Epidermal melanocyte (primary cell): ENCODE data around the gene NOS3.
A peak's percentile ranks its signal among the peaks of the same experiment; 100 is the strongest.

ENCODE experiments used
- DNase-seq: peaks from one replicate; pipeline ENCODE4 v3.0.0; 2011; ENCODE audit warnings: low spot score; ENCODE audit not compliant: insufficient read length

Gene NOS3

GRCh38 chr7:150979713-150980390 lies 11.0 kb upstream of the NOS3 start:
- DNase-seq, result no peak

GRCh38 chr7:150980663-150981062 lies 10.2 kb upstream of the NOS3 start:
- DNase-seq, result no peak

GRCh38 chr7:150981644-150982043 lies 9.2 kb upstream of the NOS3 start:
- no peak for DNase-seq

- DNase-seq, result no peak
Measured at GRCh38 chr7:150982351-150982750, 8.5 kb upstream of the NOS3 start.

- no peak for DNase-seq
Measured at GRCh38 chr7:150983893-150984368, 6.9 kb upstream of the NOS3 start.

GRCh38 chr7:150986099-150986512 lies 4.7 kb upstream of the NOS3 start:
- peak; percentile 69 for DNase-seq

- DNase-seq, result no peak
Measured at GRCh38 chr7:150986556-150986955, 4.3 kb upstream of the NOS3 start.

GRCh38 chr7:150988230-150989226 lies 2.3 kb upstream of the NOS3 start:
- DNase-seq, result peak; percentile 64

- DNase-seq, result no peak
Measured at GRCh38 chr7:150989456-150989855, 1.4 kb upstream of the NOS3 start.

GRCh38 chr7:150992051-150992640 lies 1.3 kb downstream of the NOS3 start:
- DNase-seq, result no peak

- no peak for DNase-seq
Measured at GRCh38 chr7:150992833-150993302, 2.1 kb downstream of the NOS3 start.

GRCh38 chr7:150993511-150993910 lies 2.7 kb downstream of the NOS3 start:
- no peak for DNase-seq

- DNase-seq, result no peak
Measured at GRCh38 chr7:150994141-150994837, 3.5 kb downstream of the NOS3 start.

- DNase-seq, result no peak
Measured at GRCh38 chr7:150994838-150995510, 4.2 kb downstream of the NOS3 start.

- DNase-seq, result no peak
Measured at GRCh38 chr7:150996376-150997074, 5.7 kb downstream of the NOS3 start.

GRCh38 chr7:150997075-150997511 lies 6.3 kb downstream of the NOS3 start:
- no peak for DNase-seq

- DNase-seq, result no peak
Measured at GRCh38 chr7:150997817-150998216, 7.0 kb downstream of the NOS3 start.

- no peak for DNase-seq
Measured at GRCh38 chr7:150998341-150998740, 7.5 kb downstream of the NOS3 start.

- no peak for DNase-seq
Measured at GRCh38 chr7:150999001-150999400, 8.2 kb downstream of the NOS3 start.
